Hematopoietic multipotent progenitor cell treated with erythropoietin and hydrocortisone succinate and interleukin-3 and kit ligand, for 6 days (in vitro differentiated cells): ENCODE measurements around the gene EXOC1.
"Not testable (repeated sequence)": the region's sequence is repeated elsewhere in the genome, so short reads cannot be mapped to it uniquely, and the experiment has no call there.

Experiments used
- DNase-seq: peaks from one replicate; pipeline ENCODE4 v3.0.0-alpha.2; 2015

EXOC1 gene

GRCh38 chr4:55912249-55912648, 58.8 kb downstream of the EXOC1 start:
- no peak for DNase-seq

DNA sequence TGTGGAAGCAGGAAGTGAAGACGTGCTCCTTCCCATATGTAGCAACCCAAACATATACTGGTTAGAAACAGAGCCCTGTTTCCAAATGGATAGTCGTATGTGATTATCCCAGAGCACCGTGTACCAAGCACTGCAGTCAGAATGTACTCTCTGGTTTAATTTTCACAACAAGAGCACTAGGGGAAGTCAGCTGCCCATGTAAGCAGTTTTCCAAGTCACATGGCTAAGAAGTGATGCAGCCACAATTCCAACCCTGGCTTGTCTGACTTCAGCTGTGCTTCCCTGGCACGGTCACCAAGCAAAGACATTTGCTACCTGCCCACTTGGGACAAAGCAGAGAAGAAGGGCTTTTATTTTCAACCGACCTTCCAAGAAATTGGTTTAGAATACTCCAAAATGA, 67.1 kb downstream of the EXOC1 start:
- no peak for DNase-seq

- DNase-seq: no peak
Measured at GRCh38 chr4:55921093-55921492, 67.6 kb downstream of the EXOC1 start.

DNA sequence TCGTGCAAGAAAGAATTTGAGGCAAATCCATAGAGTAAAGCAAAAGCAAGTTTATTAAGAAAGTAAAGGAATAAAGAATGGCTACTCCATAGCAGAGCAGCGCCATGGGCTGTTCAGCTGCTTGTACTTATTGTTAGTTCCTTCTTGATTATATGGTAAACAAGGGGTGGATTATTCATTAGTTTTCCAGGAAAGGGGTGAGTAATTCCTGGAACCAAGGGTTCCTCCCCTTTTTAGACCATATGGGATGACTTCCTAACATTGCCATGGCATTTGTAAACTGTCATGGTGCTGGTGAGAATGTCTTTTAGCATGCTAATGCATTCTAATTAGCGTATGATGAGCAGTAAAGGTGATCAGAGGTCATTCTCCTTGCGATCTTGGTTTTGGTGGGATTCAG, 71.8 kb downstream of the EXOC1 start:
- no peak for DNase-seq

DNA sequence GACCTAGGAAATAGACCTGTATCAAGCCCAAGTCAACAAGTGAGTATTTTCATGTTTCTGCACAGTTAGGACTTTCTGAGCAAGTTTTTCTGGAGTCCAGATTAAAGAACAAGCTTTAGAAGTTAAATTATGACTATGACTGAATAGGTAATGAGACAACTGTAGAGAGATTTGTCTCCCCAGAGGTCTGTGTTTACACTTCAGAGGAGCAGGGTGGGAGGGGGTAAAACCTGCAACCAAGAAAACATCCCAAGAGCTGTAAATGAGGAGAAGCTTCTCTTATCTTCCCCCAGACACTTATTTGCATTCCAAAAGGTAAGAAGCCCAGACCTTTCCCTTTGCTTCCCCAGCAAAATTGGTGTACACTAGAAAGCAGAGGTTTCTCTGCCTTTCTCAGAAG, 73.2 kb downstream of the EXOC1 start:
- no peak for DNase-seq

DNA sequence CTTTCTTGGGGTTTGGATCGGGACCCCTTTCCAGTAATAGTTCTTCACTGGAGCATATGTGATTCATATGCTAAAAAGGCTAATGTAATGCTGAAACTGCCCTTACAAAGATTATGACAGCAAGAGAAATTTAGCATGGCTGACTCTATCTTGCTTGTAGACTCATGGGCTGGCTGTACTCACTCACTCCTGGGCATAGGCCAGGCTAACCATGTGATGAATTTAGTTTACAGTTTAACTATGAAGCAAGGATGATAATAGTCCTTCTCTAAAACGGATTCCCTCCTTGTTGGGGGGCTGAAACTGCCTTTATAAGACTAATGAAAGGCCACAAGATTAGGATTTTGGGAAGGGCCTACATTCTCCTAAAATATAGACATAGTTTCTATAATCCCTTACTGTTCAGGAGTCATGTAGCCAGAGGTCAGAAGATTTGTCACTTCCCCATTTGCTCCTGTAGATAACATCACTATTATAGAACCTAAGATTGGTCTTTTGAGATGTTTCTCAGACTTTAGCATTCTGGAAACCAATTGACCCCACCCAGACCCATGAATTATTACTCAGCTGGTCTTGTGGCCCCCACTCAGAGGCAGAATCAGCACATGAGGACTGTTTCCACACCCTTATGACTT, 74.5 kb downstream of the EXOC1 start:
- DNase-seq: peak; percentile 14

DNA sequence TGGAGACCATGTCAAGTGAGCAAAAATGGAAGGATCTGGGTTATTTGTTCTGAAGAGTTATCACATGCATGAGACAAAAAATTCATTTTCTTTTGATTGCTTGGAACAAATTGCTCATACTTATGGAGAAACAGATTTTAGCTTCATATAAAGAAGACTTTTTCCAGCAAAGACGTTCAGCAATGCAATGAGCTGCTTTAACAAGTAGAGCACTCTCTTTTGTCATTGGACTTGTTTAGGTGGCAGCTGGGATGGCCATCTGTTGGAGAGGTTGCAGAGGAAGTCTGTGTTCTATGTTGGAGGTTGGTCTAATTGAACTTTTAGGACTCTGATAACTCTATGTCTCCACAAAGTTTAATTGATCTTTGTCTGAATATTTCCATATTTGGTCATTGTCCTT, 75.4 kb downstream of the EXOC1 start:
- DNase-seq: no peak

- DNase-seq: no peak
Measured at GRCh38 chr4:55931043-55931442, 77.6 kb downstream of the EXOC1 start.

- no peak for DNase-seq
Measured at GRCh38 chr4:55931833-55932232, 78.4 kb downstream of the EXOC1 start.

- DNase-seq: no peak
Measured at GRCh38 chr4:55932511-55932910, 79.1 kb downstream of the EXOC1 start.

GRCh38 chr4:55933611-55934010, 80.2 kb downstream of the EXOC1 start:
- no peak for DNase-seq

GRCh38 chr4:55935907-55936306, 82.5 kb downstream of the EXOC1 start:
- not testable (repeated sequence) for DNase-seq

DNA sequence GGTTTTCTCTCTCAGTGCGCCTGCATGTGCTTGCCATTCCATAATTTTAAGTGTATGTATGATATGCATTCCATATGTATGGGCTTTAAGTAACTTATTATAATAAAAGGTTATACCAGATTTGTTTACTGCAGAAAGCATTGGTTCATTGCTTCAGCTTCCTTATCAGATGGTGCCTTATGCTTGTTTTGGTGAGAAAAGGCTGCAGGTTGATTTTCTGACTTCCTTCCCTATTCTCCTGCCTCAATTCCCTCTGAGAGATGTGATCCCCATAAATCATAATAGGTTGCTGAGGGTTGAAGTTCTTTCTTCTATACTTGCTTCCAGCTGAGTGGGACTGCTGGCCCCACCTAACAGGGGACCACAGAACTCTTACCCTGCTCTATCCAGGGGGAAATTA, 85.0 kb downstream of the EXOC1 start:
- DNase-seq: no peak

DNA sequence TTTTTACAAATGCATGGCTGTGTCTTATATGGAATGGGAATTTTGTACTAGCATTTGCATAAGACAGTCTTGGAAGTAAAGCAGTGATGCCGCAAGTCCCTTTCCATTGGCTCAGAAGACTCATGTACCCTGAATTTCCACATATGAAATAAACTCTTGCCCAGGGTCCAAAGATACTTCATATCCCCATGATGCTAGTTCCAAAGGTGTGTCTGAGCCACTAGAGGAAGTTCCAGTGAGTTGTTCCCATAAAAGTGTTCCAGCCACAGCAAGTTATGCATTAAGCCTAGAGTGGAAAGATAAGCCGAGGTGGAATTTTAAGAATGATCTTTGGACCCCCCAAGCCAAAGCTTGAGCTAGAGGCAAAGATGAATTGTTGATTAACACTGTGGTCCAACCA, 86.0 kb downstream of the EXOC1 start:
- no peak for DNase-seq

GRCh38 chr4:55941881-55942396, 88.5 kb downstream of the EXOC1 start:
- no peak for DNase-seq

DNA sequence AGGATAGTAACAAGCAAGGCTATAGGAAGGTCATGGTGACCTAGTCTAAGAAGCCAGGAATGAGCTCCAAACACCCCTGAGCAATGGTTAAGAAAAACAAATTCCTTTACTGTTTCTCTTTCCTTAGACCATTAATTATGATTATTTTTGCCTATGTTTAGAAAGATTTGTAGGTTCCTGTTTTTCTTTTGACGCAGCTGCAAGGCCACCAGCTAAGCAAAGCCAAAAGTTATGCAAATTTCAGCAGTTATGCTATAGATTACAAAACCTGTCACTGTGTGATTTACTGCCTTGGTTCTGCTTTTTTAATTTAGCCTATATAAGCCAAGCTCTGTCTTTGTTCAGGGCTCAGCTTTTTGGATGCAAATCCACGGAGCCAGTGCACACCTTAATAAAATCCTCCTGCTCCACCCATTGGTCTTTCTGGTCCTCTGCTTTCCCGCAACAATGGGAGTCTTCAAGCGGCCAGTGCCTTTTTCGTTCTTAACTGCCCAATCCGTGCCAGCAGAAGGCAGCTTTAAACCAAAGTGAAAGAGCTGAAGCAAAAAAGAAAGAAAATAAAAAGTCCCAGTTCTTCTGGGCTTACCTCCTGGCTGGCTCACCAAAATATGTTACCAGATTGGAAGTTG, 93.9 kb downstream of the EXOC1 start:
- peak; percentile 76 for DNase-seq

GRCh38 chr4:55947912-55948725, 94.7 kb downstream of the EXOC1 start:
- DNase-seq: peak; percentile 65

DNA sequence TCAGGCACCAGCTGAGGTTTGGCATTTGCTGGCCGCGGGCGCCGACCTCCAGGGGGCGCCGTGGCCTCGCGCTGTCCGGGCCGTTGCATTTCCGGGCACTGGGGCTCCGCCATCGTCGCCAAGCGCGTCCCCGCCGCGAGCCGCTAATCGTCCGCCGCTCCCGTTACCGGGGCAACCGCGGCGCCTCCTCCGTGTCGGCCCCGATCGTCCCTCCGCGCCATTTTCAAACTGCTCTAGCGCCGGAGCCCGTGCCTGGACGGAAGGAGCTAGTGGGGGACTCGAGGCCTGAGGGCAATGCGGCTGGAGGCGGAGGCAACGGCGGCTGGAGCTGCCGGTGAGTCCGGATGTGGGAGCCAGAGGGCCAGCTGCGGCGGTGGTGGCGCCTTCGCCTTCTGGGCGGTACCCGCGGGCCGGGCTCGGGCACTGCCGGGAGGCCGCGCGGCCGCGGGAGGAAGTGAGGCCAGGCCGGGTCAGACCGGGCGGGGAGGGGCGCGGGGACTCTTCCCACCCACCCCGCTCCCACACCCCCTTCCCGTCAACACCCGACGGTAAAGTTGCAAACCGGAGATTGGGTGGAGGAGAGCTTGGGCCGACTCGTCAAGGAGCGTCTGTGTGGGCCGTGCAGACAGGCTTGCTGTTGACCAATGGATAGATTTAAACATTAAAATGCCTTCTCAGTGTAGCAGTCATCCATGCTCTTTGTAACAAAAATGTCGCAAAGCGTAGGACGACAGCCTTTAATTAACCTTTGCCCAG, 95.5 kb downstream of the EXOC1 start, which contains the start of gene CEP135:
CEP135 (plus strand) TSS at position 220 of the 756 bp plus-strand sequence. CDS start 3,186 bp downstream, outside the sequence.
- peak; percentile 96 for DNase-seq

DNA sequence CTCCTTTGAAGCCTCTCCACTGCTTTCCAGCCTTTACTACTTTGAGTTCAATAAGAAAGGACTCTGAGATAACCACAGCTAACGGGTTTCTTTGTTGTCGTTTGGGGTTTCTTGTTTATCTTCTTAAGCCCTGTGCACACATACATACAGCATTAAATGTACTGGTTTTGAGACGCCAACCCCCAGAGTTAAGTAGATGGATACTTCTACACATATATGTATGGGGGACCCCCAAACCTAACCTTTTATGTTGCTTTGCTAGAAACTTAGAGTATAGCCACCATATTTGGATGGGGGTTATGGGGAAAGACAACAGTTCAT, 96.0 kb downstream of the EXOC1 start:
- DNase-seq: no peak

- DNase-seq: no peak
Measured at GRCh38 chr4:55951191-55951922, 97.9 kb downstream of the EXOC1 start.
